Activated CD4-positive, alpha-beta T cell treated with anti-CD3 and anti-CD28 coated beads, Interleukin-2, amount 50 U/mL, for 16 hours (primary cell): ENCODE measurements around the gene VPS25.

ENCODE experiments used
- DNase-seq: peaks from one replicate; pipeline ENCODE4 v3.0.0-alpha.2; 2020

Gene VPS25

GRCh38 chr17:42796066-42796758 lies 23.0 kb downstream of the VPS25 start:
- DNase-seq, result no peak

- no peak for DNase-seq
Measured at GRCh38 chr17:42797067-42798007, 24.1 kb downstream of the VPS25 start.

GRCh38 chr17:42798011-42798382 lies 24.7 kb downstream of the VPS25 start:
- no peak for DNase-seq

- DNase-seq, result peak; percentile 89
Measured at GRCh38 chr17:42798383-42799380, 25.4 kb downstream of the VPS25 start, which contains the start of the genes CNTD1 and COA3. TSS of gene CNTD1 (plus strand) at chr17:42798861. CDS start at chr17:42799068, 207 bp downstream. TSS of gene COA3 (minus strand) at chr17:42798704. CDS start at chr17:42798681, 23 bp downstream.

- no peak for DNase-seq
Measured at GRCh38 chr17:42803074-42803883, 30.0 kb downstream of the VPS25 start.

GRCh38 chr17:42804918-42805367 lies 31.7 kb downstream of the VPS25 start:
- DNase-seq, result no peak

GRCh38 chr17:42806249-42806648 lies 33.0 kb downstream of the VPS25 start:
- no peak for DNase-seq

GRCh38 chr17:42809250-42809649 lies 36.0 kb downstream of the VPS25 start:
- DNase-seq, result no peak

GRCh38 chr17:42814633-42815399 lies 41.6 kb downstream of the VPS25 start:
- no peak for DNase-seq

GRCh38 chr17:42817866-42818265 lies 44.6 kb downstream of the VPS25 start:
- DNase-seq, result no peak

- no peak for DNase-seq
Measured at GRCh38 chr17:42818379-42818778, 45.1 kb downstream of the VPS25 start.

GRCh38 chr17:42819939-42820535 lies 46.8 kb downstream of the VPS25 start:
- peak; percentile 71 for DNase-seq

GRCh38 chr17:42821176-42821575 lies 47.9 kb downstream of the VPS25 start:
- no peak for DNase-seq

GRCh38 chr17:42827472-42827871 lies 54.2 kb downstream of the VPS25 start:
- no peak for DNase-seq
